ENCODE measurements around the gene BRSK2.
"Not testable (repeated sequence)": the region's sequence is repeated elsewhere in the genome, so short reads cannot be mapped to it uniquely, and the experiment has no call there.

BRSK2 gene

DNA sequence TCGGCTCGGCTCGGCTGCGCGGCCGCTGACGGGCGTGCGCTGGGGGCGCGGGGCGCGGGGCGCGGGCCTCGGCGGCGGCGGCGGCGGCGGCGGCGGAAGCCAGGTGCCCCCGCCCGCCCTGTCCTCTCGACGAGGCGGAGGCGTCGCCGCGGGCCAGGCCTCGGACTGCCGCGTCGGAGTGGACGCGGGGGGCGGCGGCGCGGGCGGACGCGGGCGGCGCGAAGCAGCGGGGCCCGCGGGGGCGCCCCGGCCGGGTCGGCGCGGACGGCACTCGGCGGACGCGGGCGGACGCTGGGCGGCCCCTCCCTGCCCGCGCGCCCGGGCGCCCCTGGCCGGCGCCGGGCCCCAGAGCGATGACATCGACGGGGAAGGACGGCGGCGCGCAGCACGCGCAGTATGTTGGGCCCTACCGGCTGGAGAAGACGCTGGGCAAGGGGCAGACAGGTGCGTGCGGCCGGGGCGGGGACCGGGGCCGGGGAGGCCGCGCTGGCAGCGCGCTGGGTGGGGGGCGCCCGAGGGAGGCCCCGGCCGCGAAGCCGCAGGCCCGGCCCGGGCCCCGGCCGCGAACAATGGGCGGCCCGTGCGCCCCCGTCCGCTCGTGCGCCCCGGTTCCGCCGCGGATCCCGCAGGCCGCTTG lies at the start of gene BRSK2:
TSS of gene BRSK2 (plus strand) at position 3 of the 637 bp plus-strand sequence. CDS start at position 354, 351 bp downstream.
- DNase-seq: no peak

DNA sequence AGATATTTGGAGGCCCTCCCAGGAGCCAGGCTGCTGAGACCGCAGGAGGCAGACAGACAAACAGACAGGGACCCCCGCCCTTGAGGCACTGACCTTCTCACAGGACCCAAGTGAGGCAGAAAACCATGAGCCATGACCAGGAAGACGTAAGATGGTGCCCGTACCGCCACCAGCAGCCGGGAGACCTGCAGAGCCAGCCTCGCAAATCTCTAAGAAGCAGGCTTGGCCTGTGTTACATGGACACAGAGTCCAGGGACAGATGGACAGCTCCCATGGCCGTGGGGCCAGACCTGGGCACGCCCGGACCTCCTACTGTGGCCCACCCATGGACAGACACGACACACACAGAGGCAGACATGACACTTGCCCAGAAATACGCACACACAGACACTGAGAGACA lies 49.6 kb upstream of the BRSK2 start:
- no peak for DNase-seq

DNA sequence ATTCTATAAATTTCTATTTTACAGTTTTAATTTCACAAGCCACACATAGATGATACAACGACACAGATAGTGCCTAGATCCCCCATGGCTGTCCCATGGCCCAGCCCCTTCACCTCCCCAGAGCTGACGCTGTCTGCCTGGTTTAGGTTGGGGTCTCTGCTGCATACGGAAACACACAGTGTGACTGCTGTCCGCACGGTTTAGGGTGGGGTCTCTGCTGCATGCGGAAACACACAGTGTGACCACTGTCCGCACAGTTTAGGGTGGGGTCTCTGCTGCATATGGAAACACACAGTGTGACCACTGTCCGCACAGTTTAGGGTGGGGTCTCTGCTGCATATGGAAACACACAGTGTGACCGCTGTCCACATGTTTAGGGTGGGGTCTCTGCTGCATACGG lies 48.5 kb upstream of the BRSK2 start:
- DNase-seq: not testable (repeated sequence)

DNA sequence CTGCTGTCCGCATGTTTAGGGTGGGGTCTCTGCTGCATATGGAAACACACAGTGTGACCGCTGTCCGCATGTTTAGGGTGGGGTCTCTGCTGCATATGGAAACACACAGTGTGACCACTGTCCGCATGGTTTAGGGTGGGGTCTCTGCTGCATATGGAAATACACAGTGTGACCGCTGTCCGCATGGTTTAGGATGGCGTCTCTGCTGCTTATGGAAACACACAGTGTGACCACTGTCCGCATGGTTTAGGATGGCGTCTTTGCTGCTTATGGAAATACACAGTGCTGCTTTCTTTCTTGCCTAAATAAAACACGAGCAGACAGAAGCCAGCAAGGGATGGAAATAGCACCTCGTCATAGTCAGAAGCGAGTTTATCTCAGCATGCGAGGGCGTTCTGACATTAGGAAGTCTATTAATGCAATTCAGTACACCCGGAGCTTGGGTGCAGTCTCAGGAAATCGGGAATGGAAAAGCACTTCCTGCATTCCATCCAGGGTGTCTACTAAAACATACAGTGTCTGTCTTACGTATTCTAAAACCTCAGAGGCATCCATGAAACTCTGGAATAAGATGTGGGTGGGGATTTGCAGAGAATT lies 47.7 kb upstream of the BRSK2 start:
- peak in 24 of 56 donors; percentile 11 to 86 (median 44) for DNase-seq

DNA sequence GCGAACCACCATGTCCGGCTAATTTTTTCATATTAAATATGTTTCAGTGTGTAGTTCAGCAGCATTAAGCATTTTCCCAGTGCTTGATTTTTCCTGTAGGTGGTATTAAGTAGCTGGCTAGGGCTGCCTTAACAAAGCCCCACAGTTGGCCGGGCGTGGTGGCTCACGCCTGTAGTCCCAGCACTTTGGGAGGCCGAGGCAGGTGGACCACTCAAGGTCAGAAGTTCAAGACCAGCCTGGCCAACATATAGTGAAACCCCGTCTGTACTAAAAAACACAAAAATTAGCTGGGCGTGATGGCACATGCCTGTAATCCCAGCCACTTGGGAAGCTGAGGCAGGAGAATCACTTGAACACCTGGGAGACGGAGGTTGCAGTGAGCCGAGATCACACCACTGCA lies 46.8 kb upstream of the BRSK2 start:
- DNase-seq: no peak

DNA sequence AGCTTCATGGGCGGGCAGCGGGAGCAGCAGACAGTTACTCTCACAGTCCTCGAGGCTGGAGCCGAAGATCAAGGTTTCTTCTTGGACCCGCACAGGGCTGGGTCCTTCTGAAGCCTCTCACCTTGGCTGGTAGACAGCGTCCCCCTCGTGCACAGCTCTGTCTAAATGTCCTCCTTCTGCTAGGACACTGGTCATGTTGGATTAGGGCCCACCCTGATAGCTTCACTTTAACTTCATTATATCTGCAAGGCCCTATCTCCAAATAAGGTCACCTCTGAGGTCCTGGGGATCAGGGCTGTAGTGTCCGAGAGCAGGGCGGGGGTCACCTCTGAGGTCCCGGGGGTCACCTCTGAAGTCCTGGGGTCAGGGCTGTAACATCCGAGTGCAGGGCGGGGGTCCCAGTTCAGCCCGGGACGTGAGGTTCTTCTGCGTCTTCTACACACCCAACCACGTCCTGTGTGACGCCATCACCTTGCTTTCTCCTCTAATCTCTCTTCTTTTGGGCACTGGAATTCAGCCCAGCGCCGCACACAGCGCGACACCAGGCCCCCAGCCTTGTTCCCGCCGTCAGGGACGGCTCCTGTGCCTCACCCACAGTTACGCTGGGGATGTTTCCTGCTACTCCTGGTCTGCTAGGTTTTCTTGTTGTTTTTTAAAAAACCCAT lies 46.2 kb upstream of the BRSK2 start:
- DNase-seq: no peak

DNA sequence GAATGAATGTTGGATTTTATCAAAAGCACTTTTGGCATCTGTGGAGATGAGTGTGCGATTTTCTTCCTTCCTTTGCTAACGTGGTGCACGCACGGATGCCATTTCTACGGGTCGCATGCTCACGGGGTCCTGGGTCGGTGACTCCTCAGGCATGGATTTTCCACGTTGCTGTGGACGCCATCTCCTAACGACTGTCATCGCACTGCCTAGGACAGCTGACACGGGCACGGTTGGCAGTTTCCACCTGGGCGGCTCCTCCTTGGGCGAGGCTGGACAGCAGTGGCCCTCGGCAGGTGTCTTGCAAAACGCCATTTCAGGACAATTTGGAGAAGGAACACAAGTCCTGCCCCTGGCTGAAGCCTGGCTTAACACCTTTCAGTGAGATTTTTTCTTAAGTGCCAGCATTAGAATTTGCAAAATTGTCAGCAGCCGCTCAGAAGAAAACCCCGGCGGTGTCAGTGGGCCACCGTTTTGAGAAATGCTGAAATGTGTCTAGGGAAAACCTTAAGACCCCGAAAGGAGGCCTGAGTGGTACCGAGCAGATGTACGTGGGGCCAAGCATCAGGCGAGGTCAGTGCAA lies 45.6 kb upstream of the BRSK2 start:
- DNase-seq: no peak

DNA sequence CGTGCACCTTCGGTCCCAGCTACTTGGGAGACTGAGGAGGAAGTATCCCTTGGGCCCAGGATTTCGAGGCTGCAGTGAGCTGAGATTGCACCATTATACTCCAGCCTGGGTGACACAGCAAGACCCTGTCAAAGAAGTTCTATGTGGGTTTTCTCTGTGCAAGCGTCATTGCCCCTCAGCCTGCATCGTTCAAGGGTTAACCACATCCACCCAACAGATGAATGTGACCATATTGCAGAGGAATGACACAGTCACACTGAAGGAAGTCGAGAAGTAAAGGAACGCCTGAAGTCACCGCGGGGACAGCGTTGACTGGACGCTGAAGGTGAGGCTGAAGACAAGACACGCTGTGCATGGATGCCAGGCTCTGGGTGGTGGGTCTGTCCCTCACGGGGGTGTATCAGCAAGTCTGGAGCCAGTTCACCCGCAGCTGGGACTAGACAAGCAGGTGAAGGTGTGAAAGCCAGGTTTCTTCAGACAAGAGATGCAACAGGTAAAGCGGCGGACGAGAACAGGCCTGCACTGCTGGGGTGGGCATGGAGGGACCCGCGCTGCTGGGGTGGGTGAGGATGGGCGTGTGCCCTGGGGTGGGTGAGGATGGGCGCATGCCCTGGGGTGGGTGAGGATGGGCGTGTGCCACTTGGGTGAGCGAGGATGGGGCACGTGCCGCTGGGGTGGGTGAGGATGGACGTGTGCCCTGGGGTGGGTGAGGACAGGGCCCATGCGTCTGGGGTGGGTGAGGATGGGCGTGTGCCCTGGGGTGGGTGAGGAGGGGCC lies 43.8 kb upstream of the BRSK2 start:
- no peak for DNase-seq

DNA sequence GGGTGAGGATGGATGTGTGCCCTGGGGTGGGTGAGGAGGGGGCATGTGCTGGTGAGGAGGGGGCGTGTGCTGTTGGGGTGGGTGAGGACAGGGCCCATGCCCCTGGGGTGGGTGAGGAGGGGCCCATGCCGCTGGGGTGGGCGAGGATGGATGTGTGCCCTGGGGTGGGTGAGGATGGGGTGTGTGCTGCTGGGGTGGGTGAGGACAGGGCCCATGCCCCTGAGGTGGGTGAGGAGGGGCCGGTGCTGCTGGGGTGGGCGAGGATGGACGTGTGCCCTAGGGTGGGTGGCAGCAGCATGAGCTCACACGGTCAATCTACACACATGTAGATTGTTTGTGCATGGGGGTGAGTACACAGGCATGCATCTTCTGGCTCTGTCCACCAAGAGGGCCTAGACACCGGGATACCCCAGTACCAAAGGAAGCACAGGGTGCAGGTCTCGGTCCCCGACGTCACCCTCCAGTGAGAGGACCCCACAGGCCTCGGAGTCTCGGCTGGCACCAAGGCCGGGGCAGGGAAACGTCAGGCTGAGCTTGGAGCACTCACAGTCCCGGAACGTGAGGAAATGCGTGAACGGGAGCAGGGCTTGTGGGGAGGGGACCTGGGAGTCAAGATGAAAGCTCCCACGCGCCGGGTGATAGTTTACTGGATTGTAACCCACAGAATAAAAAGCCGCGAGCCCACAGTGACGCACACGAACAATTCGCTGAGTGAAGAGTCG lies 42.9 kb upstream of the BRSK2 start:
- no peak for DNase-seq

DNA sequence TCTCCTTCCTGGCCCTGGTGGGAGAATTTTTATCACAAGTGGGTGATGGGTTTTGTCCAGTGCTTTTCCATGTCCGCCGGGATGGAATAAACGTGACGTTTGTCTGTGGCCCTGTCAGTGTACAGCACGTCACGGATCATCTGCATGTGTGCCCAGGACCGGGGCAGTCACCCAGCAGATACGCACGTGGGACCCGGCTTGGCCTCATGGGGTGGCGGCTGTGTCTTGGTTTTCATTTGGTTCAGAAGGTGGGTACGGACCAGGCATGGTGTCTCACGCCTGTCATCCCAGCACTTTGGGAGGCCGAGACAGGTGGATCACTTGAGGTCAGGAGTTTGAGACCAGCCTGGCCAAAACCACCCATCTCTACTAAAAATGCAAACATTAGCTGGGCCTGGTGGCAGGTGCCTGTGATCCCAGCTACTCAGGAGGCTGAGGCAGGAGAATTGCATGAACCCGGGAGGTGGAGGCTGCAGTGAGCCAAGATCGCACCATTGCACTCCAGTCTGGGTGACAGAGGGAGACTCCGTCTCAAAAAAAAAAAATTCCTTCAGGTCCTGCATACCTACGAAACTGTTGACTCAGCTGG lies 42.2 kb upstream of the BRSK2 start:
- not testable (repeated sequence) for DNase-seq

DNA sequence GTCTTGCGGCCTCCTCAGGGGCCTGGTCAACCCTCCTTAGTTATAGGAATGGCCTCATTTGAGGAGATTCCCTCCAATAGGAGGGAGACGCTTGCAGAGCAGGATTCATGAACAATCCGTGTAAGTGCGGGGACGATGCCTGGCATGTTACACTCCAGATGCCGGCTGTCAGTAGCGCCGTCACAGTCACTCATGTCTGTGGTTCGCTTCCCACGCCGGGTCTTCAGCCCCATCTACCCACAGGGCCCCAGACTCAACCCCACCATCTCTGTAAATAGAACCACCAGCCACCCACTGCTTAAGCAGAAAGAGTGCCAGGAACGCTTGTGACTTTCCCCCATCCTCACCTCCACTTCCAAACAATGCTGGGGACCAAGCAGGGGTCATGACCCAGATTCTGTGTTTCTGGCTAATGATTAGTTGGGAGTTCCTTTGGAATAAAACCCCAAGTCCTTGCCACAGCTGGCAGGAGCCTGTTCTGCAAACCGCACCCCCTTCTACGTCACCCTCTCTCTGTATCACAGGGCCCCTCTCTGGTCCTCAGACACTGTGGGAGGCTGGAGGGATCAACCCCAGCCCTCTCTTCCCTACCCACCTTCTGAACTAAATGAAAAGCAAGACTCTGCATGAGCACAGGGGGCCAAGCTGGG lies 41.5 kb upstream of the BRSK2 start:
- no peak for DNase-seq

DNA sequence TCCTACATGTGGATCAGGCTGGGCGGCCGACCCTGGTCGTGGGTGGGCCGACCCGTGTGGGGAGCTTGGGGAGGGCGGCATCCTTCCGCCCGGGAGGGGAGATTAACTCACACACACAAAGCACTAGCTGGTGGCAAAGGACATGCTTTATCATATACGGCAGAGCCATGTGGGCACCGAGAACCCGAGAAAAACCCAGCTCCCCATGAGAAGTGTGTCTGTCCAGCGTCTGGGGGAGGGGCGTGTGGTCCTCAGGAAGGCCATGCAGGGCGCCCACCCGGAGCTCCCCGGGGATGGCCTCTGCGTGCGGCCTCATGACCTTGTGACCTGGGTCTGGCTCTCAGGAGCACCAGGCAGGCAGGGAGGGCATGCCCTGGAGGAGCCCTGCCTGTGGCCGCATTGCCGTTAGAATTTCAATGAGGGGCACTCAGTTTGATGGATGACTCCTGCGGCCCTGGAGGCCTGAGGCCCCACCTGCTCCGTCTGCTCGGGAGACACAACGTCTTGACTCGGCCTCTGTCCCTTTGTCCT lies 40.9 kb upstream of the BRSK2 start:
- no peak for DNase-seq

DNA sequence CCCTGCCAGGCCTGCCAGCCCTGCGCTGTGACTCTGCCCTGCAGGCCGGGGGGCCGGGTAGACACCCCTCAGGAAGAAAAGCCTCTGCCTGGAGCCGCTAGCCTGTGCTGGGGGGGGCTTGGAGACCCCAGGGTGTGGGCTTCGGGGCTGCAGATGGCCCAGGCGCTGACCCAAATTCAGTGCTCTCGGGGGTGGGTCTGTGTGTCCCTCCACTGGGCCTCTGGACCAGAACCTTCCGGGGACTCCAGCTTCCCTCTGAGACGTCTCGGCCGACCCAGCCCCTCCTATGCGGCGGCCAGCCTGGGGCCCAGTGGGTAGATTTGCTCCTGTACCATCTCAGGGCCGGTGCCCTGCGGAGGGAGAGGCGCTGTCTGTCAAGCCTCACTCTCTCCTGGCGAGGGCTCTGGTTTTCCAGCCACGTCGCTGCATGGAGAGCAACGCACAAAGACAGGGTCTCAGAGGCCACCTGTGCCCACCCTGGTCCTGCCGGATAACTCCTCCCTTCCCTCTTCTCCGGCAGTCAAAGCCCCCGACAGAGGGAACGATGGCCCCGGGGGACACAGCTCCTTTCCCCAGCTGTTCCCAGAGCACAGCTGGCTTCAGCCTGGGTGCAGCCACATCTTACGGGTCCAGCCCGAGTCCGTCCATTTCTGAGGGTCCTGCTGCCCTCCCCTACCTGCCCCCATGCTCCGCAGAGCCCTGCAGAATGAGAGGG lies 40.2 kb upstream of the BRSK2 start:
- DNase-seq: no peak

DNA sequence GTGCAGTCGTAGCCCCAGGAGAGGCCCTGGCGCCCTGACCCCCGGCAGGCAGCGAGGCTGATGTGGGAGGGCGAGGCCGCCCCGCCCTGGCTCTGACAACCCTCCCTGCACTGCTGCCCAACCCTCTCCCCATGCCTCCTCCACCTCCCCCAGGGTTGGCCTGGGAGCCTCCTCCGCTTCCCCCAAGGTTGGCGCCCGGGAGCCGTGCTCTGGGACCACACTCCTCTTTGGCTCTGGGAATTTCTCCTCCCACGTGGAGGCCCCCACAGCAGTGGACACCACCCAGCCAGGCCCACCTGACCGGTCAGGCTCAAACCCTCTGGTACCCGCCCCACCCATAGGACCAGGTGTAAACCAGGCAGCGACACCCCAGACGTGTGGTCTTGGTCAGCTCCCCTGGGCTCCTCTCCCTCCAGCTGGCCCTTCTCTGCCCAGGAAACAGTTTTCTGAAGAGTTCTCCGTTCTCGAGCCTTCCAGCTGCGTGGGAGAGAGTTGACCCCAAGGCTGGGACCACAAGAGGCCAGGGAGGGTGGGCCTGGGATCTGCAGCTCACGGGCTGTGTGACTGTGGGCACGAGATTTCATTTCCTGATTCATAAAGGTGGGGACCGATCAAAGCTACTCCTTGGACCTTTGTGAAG lies 39.5 kb upstream of the BRSK2 start:
- no peak for DNase-seq

DNA sequence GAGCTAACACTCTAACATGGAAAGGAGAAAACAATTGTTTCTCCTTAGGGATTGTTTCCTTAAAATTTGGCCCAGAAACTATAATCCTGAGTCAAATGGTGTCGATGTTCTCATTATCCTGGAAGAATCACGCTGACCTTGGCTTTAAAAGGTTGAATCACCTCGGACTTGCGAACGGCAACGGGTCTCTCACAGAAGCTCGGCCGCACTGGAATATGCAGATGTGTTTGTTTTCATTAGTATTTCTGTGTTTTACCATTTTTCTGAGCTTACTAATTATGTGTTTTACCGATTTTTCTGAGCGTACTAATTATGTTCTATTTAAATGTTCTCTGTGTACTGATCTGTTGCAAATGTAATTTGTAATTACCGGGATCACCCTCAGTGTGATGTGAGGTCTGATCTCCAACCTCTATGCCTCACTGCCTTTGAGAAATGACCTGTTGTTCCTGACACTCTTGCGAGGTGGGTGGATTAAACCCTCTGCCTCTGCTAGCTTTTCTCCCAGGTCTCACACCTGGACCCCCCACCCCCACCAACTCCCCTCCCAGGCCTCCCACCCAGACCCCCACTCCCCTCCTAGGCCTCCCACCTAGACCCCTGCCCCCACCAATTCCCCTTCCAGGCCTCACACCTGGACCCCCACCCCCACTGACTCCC lies 38.3 kb upstream of the BRSK2 start:
- DNase-seq: no peak

DNA sequence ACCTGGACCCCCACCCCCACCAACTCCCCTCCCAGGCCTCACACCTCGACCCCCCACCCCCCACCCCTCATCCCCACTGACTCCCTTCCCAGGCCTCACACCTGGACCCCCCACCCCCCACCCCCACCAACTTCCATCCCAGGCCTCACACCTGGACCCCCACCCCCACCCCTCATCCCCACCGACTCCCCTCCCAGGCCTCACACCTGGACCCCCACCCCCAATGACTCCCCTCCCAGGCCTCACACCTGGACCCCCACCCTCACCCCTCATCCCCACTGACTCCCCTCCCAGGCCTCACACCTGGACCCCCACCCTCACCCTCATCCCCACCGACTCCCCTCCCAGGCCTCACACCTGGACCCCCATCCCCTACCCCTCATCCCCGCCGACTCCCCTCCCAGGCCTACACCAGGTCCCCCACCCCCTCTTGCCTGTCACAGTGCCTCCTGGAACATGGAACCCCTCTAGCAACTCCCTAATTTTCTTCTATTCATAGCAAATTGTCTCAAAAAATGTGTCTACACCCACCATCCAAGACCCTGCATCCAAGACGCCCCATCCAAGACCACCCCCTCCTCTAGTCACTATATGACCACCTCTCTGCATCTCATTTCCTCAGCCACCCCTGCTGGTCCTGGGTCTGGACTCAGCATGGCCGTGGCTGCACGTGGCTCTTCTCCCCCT lies 36.9 kb upstream of the BRSK2 start:
- DNase-seq: no peak

DNA sequence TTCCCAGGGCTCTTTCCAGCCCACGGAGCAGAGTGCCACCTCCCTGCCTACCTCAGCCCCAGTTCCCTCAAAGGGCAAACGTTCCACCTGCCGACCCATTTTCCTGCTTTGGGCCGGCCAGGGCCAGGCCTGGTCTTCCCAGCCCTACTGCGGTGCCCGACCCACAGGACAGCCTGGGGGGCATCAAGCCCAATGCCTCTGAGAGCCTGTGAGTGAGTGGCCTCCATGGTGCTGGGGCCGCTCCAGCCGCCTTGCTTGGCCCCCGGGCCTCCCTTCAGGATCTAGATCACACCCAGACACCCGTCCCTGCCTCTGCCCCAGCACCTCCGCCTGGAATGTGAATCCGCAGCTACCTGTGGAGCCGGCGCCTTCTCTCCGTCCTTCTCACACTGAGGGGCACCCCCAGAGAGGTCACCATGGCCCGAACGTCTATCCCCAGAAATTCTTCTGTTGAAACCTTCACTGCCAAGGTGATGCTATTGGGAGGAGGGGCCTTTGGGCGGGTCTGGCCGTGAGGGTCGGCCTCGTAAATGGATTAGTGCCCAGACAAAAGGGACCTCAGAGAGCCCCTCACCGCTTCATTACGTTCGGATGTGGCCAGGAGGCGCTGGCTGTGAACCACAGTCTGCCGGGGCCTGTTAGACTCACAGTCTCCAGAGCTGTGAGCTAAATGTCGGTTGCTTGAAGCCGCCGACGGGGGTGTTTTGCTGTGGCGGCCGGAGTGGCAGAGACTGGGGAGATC lies 36.2 kb upstream of the BRSK2 start:
- no peak for DNase-seq

Measured in nucleus accumbens (tissue), 56 donors.